ENCODE results near the gene CSTPP1.
A peak's percentile ranks its signal among the peaks of the same experiment; 100 is the strongest.

CSTPP1 gene

GRCh38 chr11:46900091-46900746, 36.3 kb upstream of the CSTPP1 start:
- no peak for DNase-seq (ENCODE audit: insufficient read length, low spot score)
- no peak for TF ChIP-seq POLR2A (IDR thresholded peaks at IDR 0.05; ENCODE audit: low read depth, low read length)

GRCh38 chr11:46901156-46901555, 35.4 kb upstream of the CSTPP1 start:
- FAIRE-seq (no peak), DNase-seq (ENCODE audit: insufficient read length, low spot score) (no peak)

More at GRCh38 chr11:46900091-46900746, 36.3 kb upstream of the CSTPP1 start:
- FAIRE-seq: no peak

DNA sequence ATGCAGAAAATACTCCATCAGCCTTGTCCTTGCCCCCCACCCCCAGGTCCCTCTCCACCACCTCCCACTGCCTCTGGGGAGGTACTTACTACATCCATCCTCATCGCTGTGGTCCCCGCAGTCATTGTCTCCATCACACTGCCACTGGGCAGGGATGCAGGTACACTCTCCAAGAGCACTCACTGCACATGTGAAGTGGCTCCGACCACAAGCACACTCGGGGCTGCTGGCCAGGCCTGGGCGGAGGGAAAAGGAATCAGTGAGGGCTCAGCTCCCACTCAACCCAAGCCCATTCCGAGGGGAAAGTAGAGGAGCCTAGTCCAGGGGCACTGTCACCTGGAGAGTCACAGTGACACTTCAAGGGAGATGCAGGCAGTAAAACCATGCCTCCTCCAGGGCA, 33.9 kb upstream of the CSTPP1 start:
- TF ChIP-seq POLR2A (IDR thresholded peaks at IDR 0.05; ENCODE audit: low read depth, low read length): no peak
- DNase-seq (ENCODE audit: insufficient read length, low spot score): no peak
- FAIRE-seq: no peak

More at GRCh38 chr11:46901156-46901555, 35.4 kb upstream of the CSTPP1 start:
- TF ChIP-seq POLR2A (IDR thresholded peaks at IDR 0.05; ENCODE audit: low read depth, low read length): no peak

DNA sequence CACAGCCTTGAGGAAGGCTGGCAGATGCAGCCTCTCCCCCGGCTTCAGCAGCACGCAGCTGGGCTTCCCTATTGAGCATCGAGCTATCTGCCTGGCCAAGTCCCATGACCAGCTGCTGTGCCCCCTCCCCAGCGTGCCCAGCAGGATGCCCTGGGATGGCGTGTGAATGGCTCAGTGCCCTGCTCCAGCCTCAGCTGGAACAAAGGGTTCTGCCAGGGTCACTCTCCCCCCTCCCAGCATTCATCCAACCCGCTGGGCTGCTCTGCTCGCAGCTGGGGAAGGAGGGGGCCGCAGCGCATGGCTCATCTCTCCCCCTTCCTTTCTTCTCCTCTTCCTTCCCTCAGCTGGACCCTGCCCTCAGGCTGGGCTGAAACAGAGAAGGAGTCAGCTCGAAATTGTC, 32.7 kb upstream of the CSTPP1 start:
- no peak for FAIRE-seq
- TF ChIP-seq POLR2A (IDR thresholded peaks at IDR 0.05; ENCODE audit: low read depth, low read length): no peak
- no peak for DNase-seq (ENCODE audit: insufficient read length, low spot score)

DNA sequence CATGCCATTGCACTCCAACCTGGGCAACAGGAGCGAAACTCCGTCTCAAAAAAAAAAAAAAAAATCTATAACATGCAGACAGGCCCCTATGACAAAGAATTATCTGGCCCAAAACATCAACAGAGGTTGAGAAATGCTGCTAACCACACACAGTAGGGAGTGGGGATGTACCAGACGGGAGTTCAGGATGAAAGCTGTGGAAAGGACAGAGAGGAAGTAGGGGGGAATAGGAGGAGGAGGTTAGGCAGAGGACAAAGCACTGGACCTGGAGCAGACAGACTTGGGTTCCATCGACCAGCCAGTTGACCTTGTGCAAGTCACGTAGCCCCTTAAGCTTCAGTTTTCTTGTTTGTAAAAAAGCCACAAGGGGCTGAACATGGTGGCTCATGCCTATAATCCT, 30.8 kb upstream of the CSTPP1 start:
- FAIRE-seq (no peak), DNase-seq (ENCODE audit: insufficient read length, low spot score) (no peak)
- no peak for TF ChIP-seq POLR2A (IDR thresholded peaks at IDR 0.05; ENCODE audit: low read depth, low read length)

DNA sequence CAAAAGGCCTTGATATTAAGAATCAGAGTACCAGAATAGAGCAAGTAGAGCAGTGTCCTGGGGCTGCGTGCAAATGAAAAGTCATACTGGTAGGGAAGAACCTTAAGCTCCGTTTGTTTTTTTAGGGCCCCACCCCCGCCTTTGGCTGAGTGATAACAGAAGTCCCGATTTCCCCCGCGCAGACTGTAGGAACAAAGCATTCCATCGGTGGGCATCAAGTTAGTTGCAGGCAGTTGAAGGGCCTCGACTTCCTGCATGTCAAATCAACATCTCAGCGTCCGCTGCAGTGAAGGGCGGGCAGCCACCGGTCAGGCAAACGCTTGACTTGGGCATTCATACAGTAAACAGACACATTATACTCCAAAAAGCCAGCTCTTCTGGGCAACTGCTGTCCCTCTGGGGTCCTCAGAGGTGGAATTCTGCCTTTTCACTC, 29.9 kb upstream of the CSTPP1 start:
- DNase-seq (ENCODE audit: insufficient read length, low spot score) (no peak), FAIRE-seq (no peak)
- no peak for TF ChIP-seq POLR2A (IDR thresholded peaks at IDR 0.05; ENCODE audit: low read depth, low read length)

- TF ChIP-seq POLR2A (IDR thresholded peaks at IDR 0.05; ENCODE audit: low read depth, low read length): no peak
- FAIRE-seq (no peak), DNase-seq (ENCODE audit: insufficient read length, low spot score) (no peak)
These were observed 29.0 kb upstream of the CSTPP1 start for GRCh38 chr11:46907606-46908005.

DNA sequence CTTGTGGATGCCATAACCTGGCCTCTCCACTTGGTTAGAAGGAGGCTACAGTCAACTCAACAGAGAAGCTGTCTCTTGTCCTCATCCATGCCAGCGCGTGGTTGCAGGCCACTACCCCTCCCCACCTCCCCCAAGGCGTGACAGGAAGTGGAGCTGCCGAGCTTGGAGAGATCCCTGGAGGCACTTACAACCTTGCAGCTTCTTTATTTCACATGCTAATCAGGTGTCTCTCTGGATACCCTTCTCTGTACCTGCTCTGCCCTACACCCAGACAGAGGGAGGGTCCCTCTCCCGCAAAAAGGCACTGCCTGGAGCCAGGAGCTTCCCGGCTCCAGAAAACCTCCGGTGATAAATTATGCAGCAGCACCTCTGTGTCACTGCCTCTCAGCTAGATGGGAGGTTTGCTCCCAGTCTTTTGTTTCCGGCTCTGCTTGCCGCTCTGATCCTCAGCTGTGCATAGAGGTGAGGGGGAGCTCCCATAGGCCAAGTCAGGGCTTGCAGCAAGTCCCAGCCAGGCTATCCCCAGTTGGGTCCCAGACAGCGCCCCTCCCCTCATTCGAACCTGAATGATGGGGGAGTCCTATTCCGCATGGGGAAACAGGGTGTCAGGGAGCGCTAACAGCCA, 23.9 kb upstream of the CSTPP1 start:
- FAIRE-seq (no peak), DNase-seq (ENCODE audit: insufficient read length, low spot score) (no peak)
- no peak for TF ChIP-seq POLR2A (IDR thresholded peaks at IDR 0.05; ENCODE audit: low read depth, low read length)

GRCh38 chr11:46913484-46913883, 23.1 kb upstream of the CSTPP1 start:
- no peak for TF ChIP-seq POLR2A (IDR thresholded peaks at IDR 0.05; ENCODE audit: low read depth, low read length)

DNA sequence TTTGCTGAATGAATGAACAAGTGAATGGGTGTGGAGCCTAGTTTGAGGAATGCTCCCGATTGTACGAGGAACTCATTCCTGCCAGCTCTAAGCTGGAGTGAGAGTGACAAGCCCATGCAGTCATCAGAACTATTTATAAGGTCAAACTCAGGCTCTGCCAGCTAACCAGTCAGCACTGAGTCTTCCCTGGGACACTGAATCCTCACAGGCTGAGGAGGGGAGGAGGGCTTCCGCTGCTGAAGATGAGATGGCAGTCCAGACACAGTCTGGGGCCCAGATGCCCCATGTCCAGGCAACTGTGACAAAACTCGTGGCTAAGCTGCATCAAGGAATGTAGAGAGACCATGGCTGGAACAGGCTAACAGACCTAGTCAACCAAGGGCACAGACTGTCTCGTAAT, 22.2 kb upstream of the CSTPP1 start:
- no peak for FAIRE-seq
- DNase-seq (ENCODE audit: insufficient read length, low spot score): no peak
- TF ChIP-seq POLR2A (IDR thresholded peaks at IDR 0.05; ENCODE audit: low read depth, low read length): no peak

More at GRCh38 chr11:46913484-46913883, 23.1 kb upstream of the CSTPP1 start:
- FAIRE-seq: no peak
- DNase-seq (ENCODE audit: insufficient read length, low spot score): no peak

DNA sequence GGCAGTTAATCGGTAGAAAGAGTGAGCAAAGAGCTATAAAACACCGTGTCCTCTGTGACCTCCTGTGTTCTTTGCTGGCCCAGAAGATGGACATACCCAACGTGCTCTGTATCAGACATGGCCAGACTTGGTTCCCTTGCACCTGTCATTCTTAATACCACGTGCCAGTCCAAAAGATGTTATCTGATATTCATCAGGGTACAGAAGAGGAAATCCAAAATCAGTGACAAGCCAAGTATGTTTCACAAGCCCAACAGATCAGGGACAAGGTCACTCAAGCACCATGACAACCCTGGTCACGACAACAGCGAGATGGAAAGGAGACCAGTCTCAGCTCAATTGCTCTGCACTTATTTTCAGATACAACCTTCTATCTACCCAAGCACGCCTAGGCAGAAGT, 21.7 kb upstream of the CSTPP1 start:
- no peak for DNase-seq (ENCODE audit: insufficient read length, low spot score)
- FAIRE-seq: no peak
- no peak for TF ChIP-seq POLR2A (IDR thresholded peaks at IDR 0.05; ENCODE audit: low read depth, low read length)

DNA sequence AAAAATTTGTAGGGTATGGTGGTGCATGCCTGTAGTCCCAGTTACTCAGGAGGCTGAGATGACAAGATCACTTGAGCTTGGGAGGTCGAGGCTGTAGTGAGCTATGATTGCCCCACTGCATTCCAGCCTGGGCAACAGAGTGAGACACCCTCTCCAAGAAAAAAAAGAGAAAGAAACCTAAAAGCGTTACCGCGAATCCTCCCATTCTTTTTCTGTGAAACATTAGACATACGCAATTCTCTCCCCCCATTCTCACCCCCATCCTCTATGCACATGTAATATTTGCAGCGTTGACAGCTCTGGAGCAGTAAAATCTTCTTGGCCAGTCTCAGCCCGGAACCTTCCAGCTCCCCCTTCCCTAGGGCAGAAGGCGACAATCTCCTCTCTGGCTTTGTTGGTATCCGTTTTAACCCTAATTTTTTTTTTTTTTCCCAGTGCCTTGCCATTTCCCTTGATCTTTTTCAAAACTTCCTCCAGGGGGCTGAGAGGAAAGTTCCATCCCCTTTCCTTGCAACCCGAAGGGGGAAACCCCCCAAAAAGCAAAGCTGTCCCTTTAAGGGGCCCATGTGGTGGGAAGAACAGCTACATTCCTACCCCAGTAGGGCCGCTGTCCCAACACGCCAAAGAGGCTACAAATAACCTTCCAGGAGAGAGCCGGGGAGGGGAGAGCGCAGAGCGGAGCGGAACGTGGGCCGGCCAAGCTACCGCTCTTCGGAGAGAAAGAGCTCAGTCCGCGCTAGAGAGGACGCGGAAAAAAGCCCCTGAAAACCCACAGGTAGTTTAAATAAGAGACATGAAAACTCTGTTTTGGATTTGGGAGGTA, 20.1 kb upstream of the CSTPP1 start:
- FAIRE-seq: no peak
- DNase-seq (ENCODE audit: insufficient read length, low spot score): peak; percentile 89
- no peak for TF ChIP-seq POLR2A (IDR thresholded peaks at IDR 0.05; ENCODE audit: low read depth, low read length)

DNA sequence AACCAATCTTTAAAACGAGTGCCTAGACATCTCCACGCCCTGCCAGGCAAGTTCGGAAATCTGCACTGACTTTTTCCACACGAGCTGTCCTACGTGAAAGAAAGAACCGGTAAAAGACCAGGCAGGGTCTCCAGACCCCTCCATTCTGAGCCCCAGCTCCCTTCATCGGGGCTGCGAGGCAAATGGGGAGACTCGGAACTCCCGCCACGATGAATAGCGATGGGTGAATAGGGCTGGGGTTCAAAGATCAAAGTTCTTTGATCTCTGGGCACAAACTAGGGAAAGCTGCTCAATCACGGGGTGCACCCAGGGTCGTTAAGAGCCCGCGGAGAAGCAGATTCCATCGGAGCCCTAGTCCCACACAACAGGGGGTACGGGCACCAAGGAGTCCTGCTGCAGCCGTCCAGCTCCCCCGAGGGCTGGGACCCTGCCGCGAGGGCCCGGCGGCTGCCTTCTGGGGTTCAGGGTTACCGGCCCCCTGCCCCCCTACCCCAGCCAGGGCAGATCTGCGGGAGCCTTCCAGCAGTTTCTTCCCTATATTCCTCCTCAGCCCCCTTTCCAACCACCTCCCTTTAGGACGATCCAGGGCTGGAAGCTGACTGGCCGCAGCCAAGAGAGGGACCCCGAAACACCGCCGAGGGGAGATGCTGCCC, 19.3 kb upstream of the CSTPP1 start:
- FAIRE-seq (no peak), DNase-seq (ENCODE audit: insufficient read length, low spot score) (no peak)
- TF ChIP-seq POLR2A (IDR thresholded peaks at IDR 0.05; ENCODE audit: low read depth, low read length): no peak

DNA sequence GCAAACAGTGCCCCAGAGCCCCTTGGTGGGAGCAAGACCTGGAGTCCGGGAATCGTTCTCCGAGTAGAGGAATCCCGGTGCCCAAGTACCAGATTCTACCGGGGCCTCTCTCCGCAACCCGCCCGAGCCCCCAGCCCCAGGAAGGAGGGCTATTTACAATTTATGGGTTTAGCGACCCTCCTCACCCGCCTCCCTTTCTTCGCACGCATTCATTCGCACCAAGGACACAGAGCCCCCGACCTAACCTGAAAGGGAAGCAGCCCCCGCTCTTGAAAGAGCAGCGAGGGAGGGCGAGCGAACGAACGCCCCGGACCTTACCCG, 18.8 kb upstream of the CSTPP1 start:
- DNase-seq (ENCODE audit: insufficient read length, low spot score) (no peak), FAIRE-seq (no peak)
- TF ChIP-seq POLR2A (IDR thresholded peaks at IDR 0.05; ENCODE audit: low read depth, low read length): no peak
